Uterine smooth muscle cell (primary cell): ENCODE data around the gene ZFP91. TPM values are rescaled to one million over a fixed set of nuclear protein-coding genes. Genes with fewer than 3 reads are reported as not detected.

ENCODE experiments used
- total RNA-seq: library from RNA; depleted of rRNA; stranded (reverse); fragments of >200 nt; gene quantifications from 2 replicates; pipeline ENCODE4 v1.2.3, GENCODE V29; 2014

The ZFP91 gene, protein sequence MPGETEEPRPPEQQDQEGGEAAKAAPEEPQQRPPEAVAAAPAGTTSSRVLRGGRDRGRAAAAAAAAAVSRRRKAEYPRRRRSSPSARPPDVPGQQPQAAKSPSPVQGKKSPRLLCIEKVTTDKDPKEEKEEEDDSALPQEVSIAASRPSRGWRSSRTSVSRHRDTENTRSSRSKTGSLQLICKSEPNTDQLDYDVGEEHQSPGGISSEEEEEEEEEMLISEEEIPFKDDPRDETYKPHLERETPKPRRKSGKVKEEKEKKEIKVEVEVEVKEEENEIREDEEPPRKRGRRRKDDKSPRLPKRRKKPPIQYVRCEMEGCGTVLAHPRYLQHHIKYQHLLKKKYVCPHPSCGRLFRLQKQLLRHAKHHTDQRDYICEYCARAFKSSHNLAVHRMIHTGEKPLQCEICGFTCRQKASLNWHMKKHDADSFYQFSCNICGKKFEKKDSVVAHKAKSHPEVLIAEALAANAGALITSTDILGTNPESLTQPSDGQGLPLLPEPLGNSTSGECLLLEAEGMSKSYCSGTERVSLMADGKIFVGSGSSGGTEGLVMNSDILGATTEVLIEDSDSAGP
- 43.9 and 71.6 TPM in 2 replicates for total RNA-seq

GRCh38 chr11:58578635-58579191 lies at the start of gene ZFP91:
Gene ZFP91, plus strand, starts transcription at chr11:58579063. Its CDS starts 219 bp downstream, at chr11:58579282.

GRCh38 chr11:58575377-58576020 lies 3.4 kb upstream of the ZFP91 start, which contains the start of gene LPXN:
Gene LPXN, minus strand, starts transcription at chr11:58575856. Its CDS starts 84 bp downstream, at chr11:58575772.

DNA sequence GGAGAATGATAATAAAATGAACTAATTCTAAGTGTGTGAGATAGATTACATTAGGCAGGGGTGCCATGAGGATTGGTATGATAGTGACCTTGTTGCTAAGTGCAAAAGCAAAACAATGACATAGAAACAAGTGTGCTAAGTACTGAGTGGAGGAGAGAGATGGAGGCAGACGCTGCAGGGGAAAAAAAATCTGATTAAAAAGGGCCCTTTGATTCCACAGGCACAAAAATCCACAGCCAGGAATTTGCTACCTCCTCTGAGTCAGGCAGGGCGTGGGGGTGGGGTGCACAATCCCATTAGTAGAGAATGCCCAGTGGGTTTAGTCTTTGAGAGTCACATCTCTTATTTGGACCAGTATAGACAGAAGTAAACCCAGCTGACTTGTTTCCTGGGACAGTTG lies 43.5 kb downstream of the ZFP91 start, which contains the start of gene CNTF:
Gene CNTF, plus strand, starts transcription at position 322 of the 400 bp plus-strand sequence. CDS start 88 bp downstream, outside the sequence.

Other genes with a start within 250 kb of the ZFP91 start
- not detected in 2 replicates for gene OR5B17, start 220.0 kb upstream of the ZFP91 start, total RNA-seq
- gene OR5B3, start 172.2 kb upstream of the ZFP91 start, total RNA-seq, result not detected in 2 replicates
- gene OR5B2, start 150.9 kb upstream of the ZFP91 start, total RNA-seq, result not detected in 2 replicates
- 0.11 TPM in 1 of 2 replicates, not detected in the other for gene OR5B12, start 136.8 kb upstream of the ZFP91 start, total RNA-seq
- not detected in 2 replicates for gene OR5B21, start 71.0 kb upstream of the ZFP91 start, total RNA-seq
- 11.2 and 34.6 TPM in 2 replicates for gene LPXN, start 3.2 kb upstream of the ZFP91 start, total RNA-seq
- 1.4 and 3.3 TPM in 2 replicates for gene CNTF, start 43.6 kb downstream of the ZFP91 start, total RNA-seq
- not detected in 2 replicates for gene GLYAT, start 152.9 kb downstream of the ZFP91 start, total RNA-seq